WTC11 (cell line): ENCODE results near the gene ACTL7A. TPM values are rescaled to one million over a fixed set of nuclear protein-coding genes. Genes with fewer than 3 reads are reported as not detected.

Source experiments
- ATAC-seq: fragments of 200-7000 bp; cut with Tn5 transposase; 2 replicates; pipeline ENCODE4 v1.10.0; 2021; ENCODE audit warnings: mild to moderate bottlenecking, moderate library complexity
- CTCF ChIA-PET: fragments of 300-600 bp; sonication (Branson Sonifier 250); formaldehyde crosslinking; loops from one replicate; lab custom pipeline; 2021; ENCODE audit warnings: antibody characterized with exemption; lab: Charles Lee
- POLR2A ChIA-PET: fragments of 350-600 bp; sonication (Branson Sonifier 250); formaldehyde crosslinking; loops from one replicate; lab custom pipeline; 2021; ENCODE audit warnings: antibody characterized with exemption; lab: Charles Lee
- DNase-seq: peaks from one replicate; pipeline ENCODE4 v3.0.0; 2021; ENCODE audit warnings: low spot score
- H3K27ac Mint-ChIP-seq: 2 replicates; pipeline ENCODE4 v1.8.0; 2021; ENCODE audit warnings: mixed read lengths
- H3K27me3 Mint-ChIP-seq: 2 replicates; pipeline ENCODE4 v1.8.0; 2021; ENCODE audit warnings: low read depth, mild to moderate bottlenecking, moderate library complexity, mixed read lengths
- H3K36me3 Mint-ChIP-seq: 2 replicates; pipeline ENCODE4 v1.8.0; 2021; ENCODE audit warnings: mixed read lengths
- H3K4me1 Mint-ChIP-seq: 2 replicates; pipeline ENCODE4 v1.8.0; 2022; ENCODE audit warnings: mixed read lengths
- H3K4me3 Mint-ChIP-seq: 2 replicates; pipeline ENCODE4 v1.8.0; 2021; ENCODE audit warnings: mild to moderate bottlenecking, moderate library complexity, mixed read lengths
- H3K9me3 Mint-ChIP-seq: 2 replicates; pipeline ENCODE4 v1.8.0; 2021; ENCODE audit warnings: mixed read lengths
- ARID4B ChIP-seq: sonication (generic); formaldehyde crosslinking; IDR thresholded peaks from 2 replicates; pipeline ENCODE4 v1.8.0; 2023; ENCODE audit warnings: missing genetic modification reagents, mild to moderate bottlenecking, borderline replicate concordance
- ATF2 ChIP-seq: sonication (generic); formaldehyde crosslinking; IDR thresholded peaks from 2 replicates; pipeline ENCODE4 v1.8.1; 2022; ENCODE audit warnings: low read depth, missing genetic modification reagents, borderline replicate concordance
- ATF6 ChIP-seq: sonication (generic); formaldehyde crosslinking; IDR thresholded peaks from 2 replicates; pipeline ENCODE4 v1.8.1; 2023; ENCODE audit warnings: mild to moderate bottlenecking, missing genetic modification reagents
- CDX4 ChIP-seq: fragments of 250-450 bp; sonication (Bioruptor Pico); IDR thresholded peaks from 2 replicates; pipeline ENCODE4 v1.9.0; 2021; ENCODE audit warnings: moderate library complexity, mild to moderate bottlenecking, inconsistent platforms, borderline replicate concordance
- CREB1 ChIP-seq: sonication (generic); formaldehyde crosslinking; IDR thresholded peaks from 2 replicates; pipeline ENCODE4 v1.8.0; 2023; ENCODE audit warnings: mild to moderate bottlenecking, missing genetic modification reagents
- CREM ChIP-seq: sonication (generic); formaldehyde crosslinking; IDR thresholded peaks from 2 replicates; pipeline ENCODE4 v1.8.1; 2022; ENCODE audit warnings: mild to moderate bottlenecking, missing genetic modification reagents, moderate library complexity
- E2F5 ChIP-seq: sonication (generic); formaldehyde crosslinking; IDR thresholded peaks from 2 replicates; pipeline ENCODE4 v1.8.1; 2022; ENCODE audit warnings: mild to moderate bottlenecking, moderate library complexity, missing genetic modification reagents
- EMX1 ChIP-seq: fragments of 250-450 bp; sonication (Bioruptor Pico); IDR thresholded peaks from 2 replicates; pipeline ENCODE4 v1.8.0; 2021; ENCODE audit warnings: mild to moderate bottlenecking
- FOXP1 ChIP-seq: sonication (generic); formaldehyde crosslinking; IDR thresholded peaks from 2 replicates; pipeline ENCODE4 v1.8.0; 2022; ENCODE audit warnings: missing genetic modification reagents, mild to moderate bottlenecking, moderate library complexity, borderline replicate concordance
- GRHL2 ChIP-seq: fragments of 250-450 bp; sonication (Bioruptor Pico); IDR thresholded peaks from 2 replicates; pipeline ENCODE4 v1.8.0; 2022; ENCODE audit warnings: mild to moderate bottlenecking, moderate library complexity; ENCODE audit not compliant: insufficient replicate concordance, severe bottlenecking
- IRF1 ChIP-seq: sonication (generic); formaldehyde crosslinking; IDR thresholded peaks from 2 replicates; pipeline ENCODE4 v1.8.0; 2023; ENCODE audit warnings: missing genetic modification reagents
- NFYB ChIP-seq: sonication (generic); formaldehyde crosslinking; conservative IDR thresholded peaks from 2 replicates; pipeline ENCODE4 v1.8.0; 2022; ENCODE audit warnings: low read depth, missing genetic modification reagents
- NR2C2 ChIP-seq: sonication (generic); formaldehyde crosslinking; IDR thresholded peaks from 2 replicates; pipeline ENCODE4 v1.8.0; 2022; ENCODE audit warnings: mild to moderate bottlenecking, missing genetic modification reagents
- SMAD4 ChIP-seq: sonication (generic); formaldehyde crosslinking; IDR thresholded peaks from 2 replicates; pipeline ENCODE4 v1.8.0; 2022; ENCODE audit warnings: mild to moderate bottlenecking, missing genetic modification reagents
- SOX15 ChIP-seq: fragments of 250-450 bp; sonication (Bioruptor Pico); IDR thresholded peaks from 2 replicates; pipeline ENCODE4 v1.9.0; 2021; ENCODE audit warnings: mild to moderate bottlenecking
- USF2 ChIP-seq: sonication (generic); formaldehyde crosslinking; IDR thresholded peaks from 2 replicates; pipeline ENCODE4 v1.8.1; 2023; ENCODE audit warnings: mild to moderate bottlenecking, missing genetic modification reagents, moderate library complexity
- ZBTB21 ChIP-seq: sonication (generic); formaldehyde crosslinking; IDR thresholded peaks from 2 replicates; pipeline ENCODE4 v1.8.1; 2023; ENCODE audit warnings: mild to moderate bottlenecking, missing genetic modification reagents, borderline replicate concordance
- total RNA-seq: library from RNA; stranded (reverse); gene quantifications from 3 replicates; pipeline ENCODE4 v1.2.3, GENCODE V29; 2021

ACTL7A gene
- total RNA-seq, 1 experiment from 2014 or later = not detected

- TF ChIP-seq ARID4B (CRISPR knock-in tag) (no peak), CREM (CRISPR knock-in tag) (no peak), E2F5 (CRISPR knock-in tag) (no peak), ATF6 (CRISPR knock-in tag) (no peak), SMAD4 (no peak), ZBTB21 (no peak), EMX1 (CRISPR knock-in tag) (no peak), IRF1 (CRISPR knock-in tag) (no peak)
These were observed 6.6 kb upstream of the ACTL7A start (continued) for GRCh38 chr9:108855529-108855886.

- CTCF ChIA-PET = interaction anchor here (1.0 kb wide), 1 partner anchor 98 kb away, joined by 5 read pairs; no protein-coding TSS in a partner anchor
- no peak for ATAC-seq
- TF ChIP-seq FOXP1 (CRISPR knock-in tag) (no peak), GRHL2 (CRISPR knock-in tag) (no peak), SOX15 (no peak), USF2 (CRISPR knock-in tag) (no peak), CREB1 (CRISPR knock-in tag) (no peak), IRF1 (CRISPR knock-in tag) (no peak), CDX4 (CRISPR knock-in tag) (no peak), ATF2 (CRISPR knock-in tag) (no peak), NR2C2 (CRISPR knock-in tag) (no peak), NFYB (no peak), ATF6 (CRISPR knock-in tag) (no peak)
These were observed 6.2 kb upstream of the ACTL7A start, which contains the start of gene ACTL7B for GRCh38 chr9:108855888-108856287. Gene ACTL7B (minus strand): TSS chr9:108855986. CDS start chr9:108855930, 56 bp downstream.

More at GRCh38 chr9:108855888-108856287, 6.2 kb upstream of the ACTL7A start, which contains the start of gene ACTL7B:
- Mint-ChIP-seq H3K4me1 (no peaks in the 10 kb centered on the region), H3K9me3 (no peaks in the 10 kb centered on the region), H3K36me3 (no peaks in the 10 kb centered on the region), H3K27me3 (no peaks in the 10 kb centered on the region), H3K4me3 (no peak within 1 kb of the TSS), H3K27ac (no peak within 1 kb of the TSS)
- DNase-seq = no peak
- POLR2A ChIA-PET = no interaction called here
